GM23248 (cell line): ENCODE measurements around the gene MFAP2.
"Not testable (repeated sequence)": the region's sequence is repeated elsewhere in the genome, so short reads cannot be mapped to it uniquely, and the experiment has no call there.

Source experiments
- EZH2 ChIP-seq: fragments of 200-600 bp; sonication (generic); IDR thresholded peaks from 2 replicates; pipeline ENCODE4 v1.6.1; 2018; ENCODE audit warnings: antibody characterized with exemption, mild to moderate bottlenecking; ENCODE audit not compliant: insufficient read depth, poor library complexity, severe bottlenecking
- EZH2phosphoT487 ChIP-seq: fragments of 200-600 bp; sonication (generic); IDR thresholded peaks from 2 replicates; pipeline ENCODE4 v1.6.1; 2018; ENCODE audit warnings: antibody characterized with exemption, moderate library complexity, mild to moderate bottlenecking, low read depth; ENCODE audit not compliant: insufficient read depth

- not testable (repeated sequence) for TF ChIP-seq EZH2, EZH2phosphoT487
Measured at GRCh38 chr1:16946185-16946584, 34.2 kb downstream of the MFAP2 start.
